Karpas-422 (cell line): ENCODE data around the gene ADK. TPM values are rescaled to one million over a fixed set of nuclear protein-coding genes. Genes with fewer than 3 reads are reported as not detected.

Source experiments
- DNase-seq: peaks from one replicate; pipeline ENCODE4 v3.0.0-alpha.2; 2015
- H2AFZ ChIP-seq: fragments of 200-600 bp; sonication (generic); 2 replicates; pipeline ENCODE4 v1.6.1; 2014; ENCODE audit warnings: antibody characterized with exemption, low read length, mixed read lengths
- H3K27ac ChIP-seq: fragments of 200-600 bp; sonication (generic); 2 replicates; pipeline ENCODE4 v1.5.1; 2014; ENCODE audit warnings: mild to moderate bottlenecking, low read length, moderate library complexity
- H3K27me3 ChIP-seq: fragments of 200-600 bp; sonication (generic); 2 replicates; pipeline ENCODE4 v1.6.1; 2014; ENCODE audit warnings: low read length, mixed read lengths
- H3K36me3 ChIP-seq: fragments of 200-600 bp; sonication (generic); 2 replicates; pipeline ENCODE4 v1.6.1; 2014; ENCODE audit warnings: low read length, mixed read lengths; ENCODE audit not compliant: insufficient read depth
- H3K4me1 ChIP-seq: fragments of 200-600 bp; sonication (generic); 2 replicates; pipeline ENCODE4 v1.6.1; 2014; ENCODE audit warnings: mild to moderate bottlenecking, low read length, mixed read lengths
- H3K4me2 ChIP-seq: fragments of 200-600 bp; sonication (generic); 2 replicates; pipeline ENCODE4 v1.6.1; 2014; ENCODE audit warnings: low read length, low read depth, mild to moderate bottlenecking; ENCODE audit not compliant: poor library complexity, severe bottlenecking
- H3K4me3 ChIP-seq: fragments of 200-600 bp; sonication (generic); 2 replicates; pipeline ENCODE4 v1.5.1; 2014; ENCODE audit warnings: mild to moderate bottlenecking, antibody characterized with exemption, low read length, mixed read lengths
- H3K79me2 ChIP-seq: fragments of 200-600 bp; sonication (generic); 2 replicates; pipeline ENCODE4 v1.6.1; 2014; ENCODE audit warnings: mild to moderate bottlenecking, low read length, mixed read lengths
- H3K9ac ChIP-seq: fragments of 200-600 bp; sonication (generic); 2 replicates; pipeline ENCODE4 v1.6.0; 2014; ENCODE audit warnings: low read length
- H3K9me2 ChIP-seq: fragments of 200-600 bp; sonication (generic), shearing (Covaris generic); replicated peaks from 2 replicates; pipeline ENCODE4 v1.6.0; 2014; ENCODE audit warnings: mild to moderate bottlenecking, low read length, moderate library complexity; ENCODE audit not compliant: insufficient read depth
- H3K9me3 ChIP-seq: fragments of 300-700, 200-600 bp; sonication (generic); 2 replicates; pipeline ENCODE4 v1.6.1; 2014; ENCODE audit warnings: low read length, mixed read lengths
- H4K20me1 ChIP-seq: fragments of 200-600 bp; sonication (generic); 2 replicates; pipeline ENCODE4 v1.6.1; 2014; ENCODE audit warnings: mild to moderate bottlenecking, antibody characterized with exemption, low read length, low read depth; ENCODE audit not compliant: insufficient read depth
- total RNA-seq: library from RNA; depleted of rRNA; stranded (reverse); fragments of >200 nt; shearing (Covaris generic); gene quantifications from 2 replicates; pipeline ENCODE4 v1.2.3, GENCODE V29; 2014; ENCODE audit warnings: low replicate concordance

ADK gene
- total RNA-seq, 1 experiment from 2014 or later: 41.4 TPM

DNA sequence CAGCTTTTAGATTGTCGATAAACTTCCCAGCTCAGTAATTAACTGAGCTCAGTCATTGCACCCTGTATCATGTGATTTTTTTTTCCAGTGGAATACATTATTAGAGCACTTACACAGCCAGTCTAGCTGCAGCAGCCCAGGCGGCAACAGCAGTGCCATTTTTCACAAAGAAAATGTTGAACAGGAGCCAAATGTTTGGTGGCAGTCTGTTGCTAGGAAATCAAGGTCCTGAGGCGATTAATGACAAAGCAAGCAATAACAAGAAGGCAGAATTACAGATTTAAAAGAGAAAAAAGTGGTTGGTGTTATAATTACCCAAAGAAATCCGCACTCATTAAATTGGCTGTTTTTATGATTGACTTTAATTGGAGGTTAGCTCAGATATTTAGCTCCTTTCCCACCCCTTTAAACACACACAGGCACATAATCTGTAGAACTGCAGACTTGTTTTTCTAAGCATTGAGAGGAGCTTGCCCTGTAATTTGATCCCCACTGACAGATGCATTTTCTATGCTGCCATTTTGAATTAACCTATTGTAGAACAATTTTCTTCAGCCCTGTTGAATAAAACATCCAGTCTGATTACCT is 267.4 kb downstream of the ADK start:
- no peaks in the 10 kb centered on the region for H3K9me2 ChIP-seq
- no peaks in the 10 kb centered on the region for H3K36me3 ChIP-seq
- peak overlapping the region; percentile 22; the same call in 1 of the 2 replicates for H3K27ac ChIP-seq
- H4K20me1 ChIP-seq: no peaks in the 10 kb centered on the region
- H3K4me1 ChIP-seq: peaks cover 21% of the 10 kb centered on the region
- H3K9me3 ChIP-seq: no peaks in the 10 kb centered on the region
- DNase-seq: no peak
- H3K27me3 ChIP-seq: no peaks in the 10 kb centered on the region
- H3K4me3 ChIP-seq: no peak overlapping the region
- no peak overlapping the region for H3K9ac ChIP-seq
- H3K4me2 ChIP-seq: no peak overlapping the region
- peaks cover 36% of the 10 kb centered on the region for H3K79me2 ChIP-seq
- no peak overlapping the region for H2AFZ ChIP-seq

DNA sequence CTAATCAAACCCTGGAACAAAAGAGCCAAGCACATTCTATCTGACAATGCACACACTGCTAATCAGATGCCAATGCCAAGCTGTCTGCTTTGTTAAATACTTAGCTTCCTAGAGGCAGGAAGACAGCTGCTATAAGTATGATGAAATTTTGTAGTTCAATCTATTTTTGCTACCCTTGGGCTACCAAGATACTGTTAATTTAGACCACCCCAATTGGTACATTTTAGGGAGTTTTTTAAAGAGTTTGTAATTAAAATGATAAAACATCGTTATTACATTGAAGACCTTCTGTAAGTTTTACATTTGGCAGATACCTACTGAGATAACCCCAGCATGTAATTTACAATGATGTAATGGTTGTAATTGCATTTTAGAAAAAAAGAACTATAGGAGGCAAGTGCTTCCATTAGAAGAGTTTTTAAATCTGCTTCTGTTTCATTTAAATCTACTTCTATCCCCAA is 268.5 kb downstream of the ADK start:
- DNase-seq: no peak
- Histone ChIP-seq H4K20me1 (no peaks in the 10 kb centered on the region), H3K9me3 (no peaks in the 10 kb centered on the region; the same call in 1 of the 2 replicates), H3K9ac (no peak overlapping the region), H3K4me2 (no peak overlapping the region), H3K27ac (peak overlapping the region; percentile 22; the same call in 1 of the 2 replicates), H3K4me3 (no peak overlapping the region), H3K4me1 (peaks cover 21% of the 10 kb centered on the region), H2AFZ (no peak overlapping the region), H3K36me3 (no peaks in the 10 kb centered on the region), H3K9me2 (no peaks in the 10 kb centered on the region), H3K27me3 (no peaks in the 10 kb centered on the region), H3K79me2 (peaks cover 37% of the 10 kb centered on the region)

DNA sequence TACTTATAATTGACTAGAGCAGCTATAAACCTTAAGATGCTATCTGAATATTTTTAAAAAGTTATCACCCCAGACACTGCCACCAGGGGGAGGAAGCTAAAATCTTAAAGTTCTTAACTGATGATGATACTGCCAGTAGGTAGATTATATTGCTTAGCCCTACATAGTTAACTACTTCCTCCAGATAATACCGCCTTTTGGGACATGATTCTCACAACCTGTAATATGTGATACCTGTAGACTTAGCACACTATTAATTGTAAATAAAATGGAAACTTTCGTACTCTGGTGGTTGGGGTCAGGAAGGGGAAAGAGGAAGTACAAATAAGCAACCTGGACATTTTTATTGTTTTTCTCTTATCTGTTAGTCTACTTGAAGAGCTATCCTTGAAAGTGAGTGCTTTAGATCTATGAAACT is 268.9 kb downstream of the ADK start:
- Histone ChIP-seq H3K4me1 (peaks cover 21% of the 10 kb centered on the region), H3K27ac (peak overlapping the region; percentile 22; the same call in 1 of the 2 replicates), H3K4me3 (no peak overlapping the region), H3K4me2 (no peak overlapping the region), H3K27me3 (no peaks in the 10 kb centered on the region), H3K36me3 (no peaks in the 10 kb centered on the region), H3K9me2 (no peaks in the 10 kb centered on the region), H3K9me3 (no peaks in the 10 kb centered on the region; the same call in 1 of the 2 replicates), H3K79me2 (peaks cover 37% of the 10 kb centered on the region), H4K20me1 (no peaks in the 10 kb centered on the region), H3K9ac (no peak overlapping the region), H2AFZ (no peak overlapping the region)
- DNase-seq: peak; percentile 81

DNA sequence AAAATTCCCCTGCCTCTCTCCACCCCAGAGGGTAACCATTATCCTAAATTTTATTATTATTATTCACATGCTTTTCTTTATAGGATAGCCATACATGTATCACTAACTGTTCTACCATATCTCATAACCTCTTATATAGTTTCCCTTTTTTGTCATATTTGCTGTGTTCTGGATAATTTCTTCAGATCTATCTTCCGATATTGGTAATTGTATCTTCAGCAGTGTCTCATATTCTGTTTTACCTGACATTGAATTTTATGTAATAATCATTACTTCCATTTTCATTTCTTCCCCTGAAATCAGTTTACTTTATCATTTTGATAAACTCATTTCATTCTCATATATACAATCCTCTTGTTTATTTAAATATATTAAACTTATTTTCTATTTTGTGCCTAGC is 273.5 kb downstream of the ADK start:
- Histone ChIP-seq H3K4me3 (no peak overlapping the region), H3K36me3 (no peaks in the 10 kb centered on the region), H3K27ac (no peak overlapping the region), H4K20me1 (no peaks in the 10 kb centered on the region), H3K9me2 (no peaks in the 10 kb centered on the region), H3K9me3 (no peaks in the 10 kb centered on the region; the same call in 1 of the 2 replicates), H3K79me2 (peaks cover 31% of the 10 kb centered on the region), H2AFZ (no peak overlapping the region), H3K4me2 (no peak overlapping the region), H3K27me3 (no peaks in the 10 kb centered on the region), H3K4me1 (peaks cover 6% of the 10 kb centered on the region), H3K9ac (no peak overlapping the region)
- no peak for DNase-seq

DNA sequence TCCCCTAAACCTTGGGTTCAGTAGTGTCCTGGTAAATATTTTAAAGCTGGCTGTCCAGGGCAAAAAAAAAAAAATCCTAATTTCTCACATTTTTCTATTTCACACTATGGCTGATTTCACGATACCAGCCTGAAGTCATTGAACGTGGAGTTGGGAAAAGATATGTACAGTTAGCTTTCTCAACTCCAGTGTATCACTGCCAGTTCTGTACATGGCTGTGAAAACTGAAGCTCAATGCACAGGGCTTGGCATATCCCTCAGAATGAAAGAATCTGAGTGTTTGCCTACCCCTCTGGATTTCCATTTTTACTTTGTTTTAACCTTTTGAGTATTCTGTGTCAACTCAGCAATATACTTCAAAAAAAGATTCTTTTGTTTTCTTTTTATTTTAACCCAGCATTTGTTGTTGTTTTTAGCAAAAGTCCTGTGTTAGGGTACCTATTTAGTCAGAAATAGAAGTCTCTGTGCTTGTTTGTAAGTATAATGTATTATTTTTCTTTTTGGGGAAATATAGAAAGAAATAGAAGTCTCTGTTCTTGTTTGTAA is 274.5 kb downstream of the ADK start:
- no peaks in the 10 kb centered on the region for H4K20me1 ChIP-seq
- H3K27ac ChIP-seq: no peak overlapping the region
- no peak overlapping the region for H2AFZ ChIP-seq
- no peak overlapping the region for H3K9ac ChIP-seq
- no peaks in the 10 kb centered on the region for H3K36me3 ChIP-seq
- H3K27me3 ChIP-seq: no peaks in the 10 kb centered on the region
- no peak overlapping the region for H3K4me3 ChIP-seq
- H3K9me3 ChIP-seq: no peaks in the 10 kb centered on the region; the same call in 1 of the 2 replicates
- no peak for DNase-seq
- no peak overlapping the region for H3K4me2 ChIP-seq
- H3K9me2 ChIP-seq: no peaks in the 10 kb centered on the region
- H3K4me1 ChIP-seq: no peaks in the 10 kb centered on the region
- peaks cover 28% of the 10 kb centered on the region for H3K79me2 ChIP-seq

DNA sequence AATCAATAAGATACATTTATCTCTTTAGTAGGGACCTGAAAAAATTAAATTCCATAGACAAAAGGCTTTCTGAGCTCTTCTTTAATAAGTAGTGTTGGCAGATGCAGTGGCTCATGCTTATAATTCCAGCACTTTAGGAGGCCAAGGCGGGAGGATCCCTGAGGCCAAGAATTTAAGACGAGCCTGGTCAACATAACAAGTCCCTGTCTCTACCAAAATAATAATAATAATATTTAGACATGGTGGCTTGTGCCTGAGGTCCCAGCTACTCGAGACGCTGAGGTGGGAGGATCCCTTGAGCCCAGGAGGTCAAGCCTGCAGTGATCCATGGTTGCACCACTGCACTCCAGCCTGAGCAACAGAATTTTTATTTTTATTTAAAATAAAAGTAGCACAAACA is 280.8 kb downstream of the ADK start:
- H3K4me3 ChIP-seq: no peak overlapping the region
- no peaks in the 10 kb centered on the region for H3K9me2 ChIP-seq
- H3K36me3 ChIP-seq: no peaks in the 10 kb centered on the region
- peaks cover 12% of the 10 kb centered on the region; the same call in 1 of the 2 replicates for H3K79me2 ChIP-seq
- no peaks in the 10 kb centered on the region for H3K4me1 ChIP-seq
- no peak overlapping the region for H3K27ac ChIP-seq
- no peaks in the 10 kb centered on the region for H4K20me1 ChIP-seq
- no peak overlapping the region for H2AFZ ChIP-seq
- DNase-seq: no peak
- no peaks in the 10 kb centered on the region for H3K9me3 ChIP-seq
- H3K27me3 ChIP-seq: no peaks in the 10 kb centered on the region
- H3K9ac ChIP-seq: no peak overlapping the region
- no peak overlapping the region for H3K4me2 ChIP-seq

DNA sequence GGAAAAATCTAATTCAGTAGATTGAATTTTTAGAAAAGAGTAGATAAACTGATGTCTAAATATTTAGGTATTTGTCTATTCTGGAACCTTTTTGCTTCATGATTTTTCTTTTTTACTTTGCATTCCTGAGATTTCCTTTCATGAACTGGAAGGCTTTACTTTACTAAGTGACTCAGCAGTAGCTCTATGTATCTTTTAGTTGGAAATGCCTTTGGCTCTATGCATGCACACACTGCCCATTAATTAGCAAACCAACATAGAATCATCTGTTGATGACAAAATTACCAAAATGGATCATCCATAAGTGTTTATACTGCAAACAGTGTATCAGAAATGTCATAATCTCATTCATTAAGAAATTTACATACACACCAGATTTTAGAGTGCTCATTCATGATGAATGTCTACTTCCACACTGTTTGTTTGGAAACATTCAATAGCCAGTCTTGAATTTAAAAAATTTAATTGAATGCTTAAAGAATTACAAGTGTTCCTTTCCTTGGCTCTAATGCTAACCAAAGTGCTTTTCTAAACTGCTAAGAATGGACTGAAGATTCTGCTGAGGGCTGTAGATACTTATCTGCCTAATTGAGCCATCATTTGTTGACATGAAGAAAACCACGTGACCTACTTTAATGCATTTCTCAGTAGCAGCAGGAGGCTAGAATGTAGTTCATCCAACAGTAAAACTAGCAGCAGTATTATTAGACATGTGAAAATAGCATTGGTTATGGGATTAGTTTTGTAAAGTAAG is 282.0 kb downstream of the ADK start:
- Histone ChIP-seq H3K4me2 (no peak overlapping the region), H3K27ac (no peak overlapping the region), H3K4me1 (no peaks in the 10 kb centered on the region), H3K27me3 (no peaks in the 10 kb centered on the region), H3K9me2 (no peaks in the 10 kb centered on the region), H3K79me2 (peaks cover 11% of the 10 kb centered on the region; the same call in 1 of the 2 replicates), H3K9me3 (no peaks in the 10 kb centered on the region), H3K4me3 (no peak overlapping the region), H3K36me3 (no peaks in the 10 kb centered on the region), H4K20me1 (no peaks in the 10 kb centered on the region), H2AFZ (no peak overlapping the region), H3K9ac (no peak overlapping the region)
- no peak for DNase-seq

DNA sequence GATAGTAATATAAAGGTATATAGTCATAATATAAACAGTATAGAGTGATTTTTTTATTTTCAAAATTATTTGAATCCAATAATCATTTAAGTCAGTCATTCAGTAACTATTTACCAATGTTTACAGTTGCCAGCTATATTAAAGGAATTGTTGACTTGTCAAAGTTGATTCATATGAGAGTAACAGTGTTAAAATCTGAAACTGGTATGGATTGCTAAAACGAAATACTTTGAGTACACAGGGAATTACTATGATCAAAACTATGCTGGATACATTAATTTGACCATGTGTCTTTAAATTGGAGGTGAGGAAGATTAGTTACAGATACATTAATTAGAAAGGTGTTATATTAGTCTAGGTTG is 282.6 kb downstream of the ADK start:
- DNase-seq: no peak
- H3K4me3 ChIP-seq: no peak overlapping the region
- H3K4me1 ChIP-seq: no peaks in the 10 kb centered on the region
- H3K79me2 ChIP-seq: peaks cover 9% of the 10 kb centered on the region; the same call in 1 of the 2 replicates
- no peaks in the 10 kb centered on the region for H3K36me3 ChIP-seq
- no peak overlapping the region for H3K27ac ChIP-seq
- H4K20me1 ChIP-seq: no peaks in the 10 kb centered on the region
- H3K9me3 ChIP-seq: no peaks in the 10 kb centered on the region
- no peaks in the 10 kb centered on the region for H3K27me3 ChIP-seq
- H2AFZ ChIP-seq: no peak overlapping the region
- no peak overlapping the region for H3K9ac ChIP-seq
- H3K4me2 ChIP-seq: no peak overlapping the region
- no peaks in the 10 kb centered on the region for H3K9me2 ChIP-seq
